HG03097 (cell line): Measurements from ENCODE around the gene ELP4.

Source experiments
- ATAC-seq: cut with Tn5 transposase; IDR thresholded peaks from one replicate; pipeline ENCODE4 v1.9.1; 2021; ENCODE audit not compliant: unreplicated experiment, low FRiP score

ELP4 gene

DNA sequence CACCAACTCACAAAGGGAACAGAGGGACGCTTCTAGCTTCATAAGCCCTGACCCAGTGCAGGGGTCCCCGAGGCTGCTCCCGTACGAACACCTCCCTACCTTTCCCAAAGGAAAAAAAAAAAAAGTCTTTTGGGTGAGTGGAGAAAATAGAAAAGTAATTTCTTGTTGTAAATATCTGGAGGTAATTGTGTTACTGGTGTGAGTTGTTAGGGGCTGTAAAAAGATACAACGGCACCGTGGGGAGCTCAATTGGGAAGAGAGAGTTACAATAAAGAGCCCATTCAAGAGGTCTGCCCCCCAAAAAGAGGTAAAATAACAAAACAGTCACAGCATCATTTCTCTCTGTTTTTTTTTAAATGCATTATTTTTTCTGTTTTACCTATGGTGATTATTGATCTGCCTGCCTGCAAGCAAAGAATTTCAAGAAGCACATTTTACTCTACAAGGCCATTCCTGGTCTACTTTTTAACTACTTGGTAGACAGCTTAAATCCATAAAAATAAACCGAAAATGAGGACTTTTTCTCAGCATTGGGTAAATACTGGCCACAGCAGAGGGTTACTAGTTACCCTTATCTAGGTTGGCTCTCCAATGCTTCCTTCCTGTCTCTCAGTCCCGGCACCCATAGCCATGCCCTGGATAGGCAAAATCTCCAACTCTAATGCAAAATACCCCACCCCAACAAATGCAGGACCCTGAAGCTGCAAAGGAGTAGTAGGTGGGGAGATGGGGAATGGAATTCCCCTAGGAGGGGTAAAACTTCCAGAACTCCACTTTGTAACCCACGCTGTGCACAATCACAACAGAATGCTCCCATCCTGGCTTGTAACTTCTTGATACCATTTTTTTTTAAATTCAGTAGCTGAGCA, 298.5 kb downstream of the ELP4 start:
- ATAC-seq = no peak

DNA sequence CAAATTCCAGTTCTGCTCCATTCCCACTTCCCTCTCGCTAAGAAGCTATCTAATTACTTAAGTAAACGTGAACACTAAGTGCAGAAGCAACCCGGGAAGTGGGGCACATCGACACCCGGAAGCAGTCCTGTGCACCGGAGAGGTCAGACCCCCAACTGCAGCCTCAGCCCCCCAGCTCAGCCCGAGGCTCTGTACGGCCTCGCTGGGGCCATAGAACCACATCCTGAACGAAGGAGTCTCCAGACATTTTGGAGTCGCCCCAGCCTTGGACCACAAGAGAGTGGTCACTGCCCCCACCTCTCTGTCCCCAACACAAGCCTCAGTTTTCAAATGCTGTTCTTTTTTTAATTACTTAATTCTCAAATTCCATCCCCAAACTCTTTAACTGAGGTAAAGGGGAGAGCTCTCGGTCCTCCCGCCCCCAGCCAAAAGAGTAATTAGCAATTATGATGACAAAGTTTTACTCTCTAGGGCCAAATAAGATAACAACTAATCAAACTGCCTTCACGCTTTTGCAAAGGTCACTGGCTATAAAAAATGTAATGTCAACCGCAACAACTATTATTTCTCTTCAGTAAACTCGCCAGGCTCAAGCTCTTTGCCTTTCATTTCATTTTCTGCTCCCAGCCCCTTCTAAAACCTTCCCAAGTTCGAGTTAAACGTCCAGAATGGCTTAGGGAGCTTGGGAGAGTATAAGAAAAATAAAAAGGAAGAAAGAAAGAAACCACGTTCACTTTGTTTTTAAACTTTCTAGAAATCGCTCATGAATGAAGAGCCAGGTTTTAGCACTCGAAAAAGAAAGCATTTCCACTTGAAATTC, 299.4 kb downstream of the ELP4 start:
- no peak for ATAC-seq

DNA sequence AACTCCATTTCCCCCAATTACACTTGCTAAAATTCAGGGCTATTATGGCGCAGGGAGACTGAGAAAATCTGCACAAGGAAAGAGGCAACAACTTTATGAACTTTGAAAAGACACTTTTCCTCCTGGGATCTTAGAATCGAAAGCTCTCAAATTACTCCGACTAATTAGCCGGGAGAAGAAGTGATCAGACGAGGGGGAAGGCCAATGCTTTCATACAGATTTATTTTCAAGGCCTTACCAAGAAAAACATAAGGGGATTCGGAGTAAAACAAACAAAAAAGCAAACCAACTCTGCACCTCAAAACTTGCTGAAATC, 299.9 kb downstream of the ELP4 start:
- ATAC-seq = no peak

GRCh38 chr11:31809857-31810778, 300.6 kb downstream of the ELP4 start:
- no peak for ATAC-seq

DNA sequence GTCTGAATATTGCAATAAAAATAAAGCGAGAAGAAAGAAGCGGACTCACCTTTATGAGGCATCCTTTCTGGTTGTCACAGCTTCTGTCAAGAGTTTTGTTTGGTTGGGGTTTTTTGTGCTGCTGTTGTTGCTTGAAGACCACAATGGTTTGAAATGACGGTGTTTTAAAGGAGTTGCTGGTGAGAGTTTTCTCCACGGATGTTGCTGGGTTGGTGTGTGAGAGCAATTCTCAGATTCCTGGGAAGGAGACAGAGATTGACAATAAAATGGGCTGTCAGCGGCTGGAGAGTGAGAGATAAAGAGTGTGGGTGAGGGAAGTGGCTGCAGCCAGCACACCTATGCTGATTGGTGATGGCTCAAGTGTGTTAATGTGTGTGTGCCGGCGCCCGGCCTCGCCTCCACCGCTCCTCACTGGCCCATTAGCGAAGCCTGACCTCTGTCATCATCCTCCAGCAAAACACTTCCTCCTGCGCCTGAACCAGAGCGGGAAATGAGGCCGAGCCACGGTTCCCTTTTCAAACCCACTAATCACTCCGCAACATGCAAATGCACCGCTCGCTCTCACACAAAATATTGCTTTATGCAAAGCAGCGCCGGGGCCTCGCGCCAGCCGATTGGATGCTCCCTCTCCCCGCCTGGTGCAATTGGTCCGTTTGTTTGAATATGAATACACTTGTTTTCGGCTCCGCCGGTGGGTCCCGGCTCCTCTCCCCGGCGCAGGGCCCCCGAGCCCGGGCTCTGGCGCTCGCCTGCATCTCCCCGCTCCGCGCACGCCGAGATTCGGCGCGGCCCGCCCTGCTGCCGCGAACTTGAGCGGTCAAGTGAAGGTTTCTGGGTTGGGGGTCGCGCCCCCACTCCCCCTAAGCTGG, 301.4 kb downstream of the ELP4 start, which contains the start of gene PAX6:
TSS of gene PAX6 (minus strand) at position 544 of the 869 bp plus-strand sequence. CDS start 4,911 bp downstream, outside the sequence.
- peak; percentile 49 for ATAC-seq

DNA sequence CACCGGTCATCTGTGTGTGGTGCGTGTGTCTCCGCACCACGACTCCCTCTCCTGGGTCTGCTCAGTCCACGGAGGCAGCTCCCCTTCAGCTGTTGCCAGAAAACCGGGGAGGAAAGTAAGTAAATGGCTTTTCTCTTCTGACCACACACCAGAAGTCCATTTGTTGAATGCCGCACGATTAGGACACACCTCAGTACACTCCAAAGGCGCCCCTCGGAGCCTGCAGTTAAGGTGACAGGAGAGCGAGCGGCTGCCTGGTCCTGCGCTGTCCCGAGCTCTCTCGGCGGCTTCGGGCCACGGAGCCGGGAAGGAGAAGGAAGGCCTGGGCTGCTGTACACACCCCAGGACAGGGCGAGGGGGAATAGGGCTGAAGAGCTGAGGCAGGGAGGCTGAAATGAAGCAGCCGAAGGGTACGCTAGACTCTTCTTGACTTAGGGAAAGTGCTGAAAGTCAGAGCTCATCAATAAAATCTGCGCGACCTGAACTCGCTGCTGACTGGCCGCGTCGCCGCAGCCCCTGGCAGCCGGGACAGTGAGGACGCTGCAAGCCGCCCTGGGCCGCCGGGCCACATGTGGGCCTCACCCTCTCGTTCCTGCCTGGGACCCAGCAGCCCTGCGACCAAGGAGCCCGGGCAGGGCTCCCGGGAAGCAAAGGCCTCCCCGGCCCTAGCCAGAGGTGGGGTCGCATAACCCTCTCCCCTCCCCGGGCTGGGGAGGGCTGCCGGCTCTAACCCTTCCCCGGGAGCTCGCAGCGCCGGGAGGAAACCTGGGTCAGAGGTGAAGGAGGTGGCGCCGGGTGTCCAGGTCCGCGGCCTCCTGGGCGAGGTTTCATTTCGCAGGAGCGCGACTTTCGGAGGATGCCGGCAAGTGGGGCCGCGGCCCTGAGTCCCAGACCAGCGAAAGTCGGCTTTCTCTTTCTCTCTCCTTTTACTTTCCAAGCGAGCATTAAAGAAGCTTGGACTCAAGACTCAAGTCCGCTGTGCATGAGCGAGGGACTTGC, 303.1 kb downstream of the ELP4 start:
- ATAC-seq = no peak

DNA sequence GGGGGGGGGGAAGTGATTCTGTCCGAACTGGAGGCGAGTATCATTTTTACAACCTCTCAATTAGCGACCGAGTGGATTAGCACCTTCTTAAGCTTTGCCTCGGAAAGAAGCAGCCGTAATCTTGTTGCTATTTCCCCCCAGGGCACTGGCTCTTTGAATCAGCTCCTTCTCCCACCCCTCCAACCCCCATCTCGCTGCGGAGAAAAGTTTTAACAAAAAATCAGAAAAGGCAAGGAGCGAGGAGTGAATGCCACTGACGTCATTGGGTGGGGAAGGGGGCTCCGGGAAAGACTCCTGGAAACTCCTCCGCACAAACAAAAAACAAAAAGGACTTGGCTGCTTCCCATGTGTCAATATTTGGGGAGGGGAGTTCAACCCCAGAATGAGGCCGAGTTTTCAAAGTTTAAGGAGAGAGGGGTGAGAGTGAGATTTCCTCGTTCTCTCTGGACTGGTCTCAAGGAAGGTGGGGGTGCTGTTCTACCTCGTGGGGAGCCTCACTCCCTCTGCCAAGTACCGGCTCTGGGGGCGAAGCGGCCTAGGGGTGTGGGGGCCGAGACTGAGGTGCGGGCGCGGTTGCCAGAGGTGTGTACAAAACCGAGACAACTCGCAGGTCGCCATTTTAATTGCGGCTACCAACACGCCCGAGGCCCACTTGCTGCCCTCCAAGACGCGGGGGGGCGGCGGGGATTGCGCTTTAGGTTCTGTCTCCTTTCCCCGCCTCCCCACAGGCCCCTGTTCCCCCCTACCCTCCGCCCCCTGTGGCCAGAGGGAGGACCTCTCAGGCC, 304.0 kb downstream of the ELP4 start:
- ATAC-seq = no peak

- no peak for ATAC-seq
These were observed 304.8 kb downstream of the ELP4 start for GRCh38 chr11:31814176-31814868.

GRCh38 chr11:31815711-31816467, 306.3 kb downstream of the ELP4 start:
- ATAC-seq = no peak

DNA sequence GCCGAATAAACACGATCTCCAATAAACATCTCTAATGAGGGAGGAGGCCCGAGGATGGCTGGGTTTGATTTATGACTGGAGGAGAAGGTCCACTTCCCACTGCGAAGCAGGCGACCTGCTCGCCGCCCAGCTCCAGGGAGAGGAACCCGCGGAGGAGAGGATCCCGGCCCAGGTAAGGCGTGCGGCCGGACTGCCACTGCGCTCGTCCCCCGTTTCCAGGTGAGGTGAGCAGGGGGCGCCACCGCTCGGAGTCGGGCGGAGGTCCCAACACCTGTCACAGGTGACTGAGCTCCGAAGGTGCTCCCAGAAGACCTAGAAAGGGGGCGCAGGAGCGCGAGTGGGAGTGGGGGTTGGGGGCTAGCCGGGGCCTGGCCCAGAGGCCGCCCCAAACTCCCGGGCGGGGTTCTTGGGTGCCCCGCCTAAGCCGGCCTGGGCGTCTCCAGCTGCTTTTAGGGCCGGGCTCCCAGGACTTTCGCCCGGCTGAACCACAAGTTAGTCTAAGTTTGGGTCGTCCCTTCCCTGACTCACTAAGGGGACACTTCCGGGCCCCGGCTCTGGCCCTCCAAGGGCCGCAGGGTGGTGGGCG, 307.0 kb downstream of the ELP4 start:
- no peak for ATAC-seq

- ATAC-seq = no peak
These were observed 307.6 kb downstream of the ELP4 start for GRCh38 chr11:31817054-31817620.

- no peak for ATAC-seq
These were observed 308.3 kb downstream of the ELP4 start for GRCh38 chr11:31817621-31818424.

- no peak for ATAC-seq
These were observed 308.8 kb downstream of the ELP4 start for GRCh38 chr11:31818425-31818755.

DNA sequence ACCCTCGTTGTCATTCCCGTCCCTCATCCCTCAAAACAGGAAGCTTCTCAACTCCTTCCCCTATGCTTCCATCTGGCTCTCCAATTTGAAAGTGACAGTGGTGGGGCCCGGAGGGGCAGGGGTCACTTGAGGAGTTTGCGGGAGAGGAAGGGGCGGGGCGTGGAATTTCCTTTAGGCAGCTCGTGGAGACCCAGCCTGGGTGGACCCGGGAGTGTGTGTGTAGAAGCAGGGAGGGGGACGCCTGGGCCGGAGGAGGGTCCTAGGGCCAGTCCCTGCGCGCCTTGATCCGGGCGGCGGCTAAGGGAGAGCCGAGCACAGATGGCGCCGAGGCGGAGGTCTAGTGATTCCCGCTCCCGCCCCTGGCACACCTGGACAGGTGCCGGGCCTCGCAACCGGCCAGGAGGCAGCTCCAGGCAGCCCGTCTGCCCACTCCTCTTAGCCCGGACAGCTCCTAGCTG, 309.3 kb downstream of the ELP4 start:
- ATAC-seq = no peak
